Measurements from ENCODE around the gene NIPSNAP3A.

GRCh38 chr9:104778802-104779201 lies 31.3 kb downstream of the NIPSNAP3A start:
- no peak for TF ChIP-seq CTCF (conservative IDR thresholded peaks at IDR 0.05 in 1 of 2, IDR thresholded peaks at IDR 0.05 in 1 of 2; ENCODE audit: extremely low read depth in 1 of 2, insufficient read depth in 1 of 2, low read depth in 1 of 2, low read length in 2 of 2)
- TF ChIP-seq EZH2 (IDR thresholded peaks at IDR 0.05; ENCODE audit: borderline replicate concordance, low read length) = no peak

Measured in mammary epithelial cell (primary cell).